DND-41 (cell line): Measurements from ENCODE around the gene MYADM.

Experiments used
- CTCF ChIP-seq: IDR thresholded peaks from 2 replicates; pipeline ENCODE4 v1.5.1; 2012; ENCODE audit warnings: borderline replicate concordance, low read length, moderate library complexity, mild to moderate bottlenecking; ENCODE audit not compliant: poor library complexity, severe bottlenecking; ENCODE audit errors: extremely low read depth
- EZH2 ChIP-seq: IDR thresholded peaks from 3 replicates; pipeline ENCODE4 v1.6.1; 2012; ENCODE audit warnings: borderline replicate concordance, low read depth, mild to moderate bottlenecking, moderate library complexity, low read length, inconsistent platforms; ENCODE audit not compliant: severe bottlenecking

- TF ChIP-seq CTCF (no peak), EZH2 (no peak)
These were observed 42.5 kb downstream of the MYADM start for GRCh38 chr19:53910170-53910518.
